Lower leg skin (tissue), 4 donors: Measurements from ENCODE around the gene SLC35G6. TPM values are rescaled to one million over a fixed set of nuclear protein-coding genes. Genes with fewer than 3 reads are reported as not detected.

Experiments
- DNase-seq, 2 donors: peaks; one replicate each; pipeline ENCODE4 v3.0.0-alpha.2; 2019; ENCODE audit warnings: low spot score in 2 of 2
- H3K4me3 ChIP-seq: fragments of 200-600 bp; sonication (generic); 2 replicates; pipeline ENCODE4 v1.5.1; 2017; ENCODE audit warnings: mild to moderate bottlenecking, low read depth; ENCODE audit not compliant: poor library complexity, severe bottlenecking
- CTCF ChIP-seq, 3 donors: fragments of 450-650 bp; IDR thresholded peaks; one replicate each; pipeline ENCODE4 v1.5.1; 2016; ENCODE audit warnings: antibody characterized with exemption in 3 of 3, mild to moderate bottlenecking in 3 of 3, moderate library complexity in 2 of 3
- POLR2A ChIP-seq, 2 donors: fragments of 450-650 bp; IDR thresholded peaks; one replicate each; pipeline ENCODE4 v1.6.1; 2016 to 2017; ENCODE audit warnings: antibody characterized with exemption in 2 of 2, mild to moderate bottlenecking in 1 of 2, moderate library complexity in 1 of 2
- WGBS, 2 donors: methylation state at CpG; one replicate each; pipeline ENCODE4 v1.1.5; 2018; 5-methylcytosine and 5-hydroxymethylcytosine counted together
- intact Hi-C: fragments of 100-400 bp; cut with DNase I; formaldehyde crosslinking; loops from one replicate; pipeline ENCODE4 v1.15.0; 2023; ENCODE audit warnings: low total_unique reads
- total RNA-seq, 4 donors: library from RNA; depleted of rRNA; stranded (reverse); fragments of >200 nt; gene quantifications; one replicate each; pipeline ENCODE4 v1.1.0, GENCODE V29; 2016

SLC35G6 gene
- total RNA-seq, 4 donors from 2014 or later = not detected

- no peak for DNase-seq
- intact Hi-C loops = no loop called here
- WGBS, 2 donors = 82 to 91% methylated on average over 9 of the region's 9 CpGs
- H3K4me3 ChIP-seq = no peak overlapping the region
- TF ChIP-seq POLR2A (IDR thresholded peaks at IDR 0.05) (no peak), CTCF (IDR thresholded peaks at IDR 0.05) (no peak)
Measured at GRCh38 chr17:7508846-7509245, 27.6 kb downstream of the SLC35G6 start.

GRCh38 chr17:7509937-7510336 lies 28.7 kb downstream of the SLC35G6 start:
- TF ChIP-seq CTCF (IDR thresholded peaks at IDR 0.05) (no peak), POLR2A (IDR thresholded peaks at IDR 0.05) (no peak)
- 76 to 78% methylated on average over 5 of the region's 5 CpGs for WGBS, 2 donors
- intact Hi-C loops = no loop called here
- no peak overlapping the region for H3K4me3 ChIP-seq
- DNase-seq = no peak

GRCh38 chr17:7511108-7511507 lies 29.9 kb downstream of the SLC35G6 start:
- TF ChIP-seq CTCF (IDR thresholded peaks at IDR 0.05) = no peak
- TF ChIP-seq POLR2A (IDR thresholded peaks at IDR 0.05) = no peak
- intact Hi-C loops = no loop called here
- no peak for DNase-seq
- H3K4me3 ChIP-seq = no peak overlapping the region
- WGBS, 2 donors = 80% methylated on average over 10 of the region's 10 CpGs

- no peak for TF ChIP-seq POLR2A (IDR thresholded peaks at IDR 0.05)
- no peak for TF ChIP-seq CTCF (IDR thresholded peaks at IDR 0.05)
- no peak overlapping the region for H3K4me3 ChIP-seq
- DNase-seq = no peak
- intact Hi-C loops = no loop called here
- WGBS, 2 donors = 87 to 92% methylated on average over 13 to 15 of the region's 15 CpGs
Measured at GRCh38 chr17:7512105-7512504, 30.9 kb downstream of the SLC35G6 start.

- TF ChIP-seq CTCF (IDR thresholded peaks at IDR 0.05) (no peak), POLR2A (IDR thresholded peaks at IDR 0.05) (no peak)
- no peak for DNase-seq
- H3K4me3 ChIP-seq = no peak overlapping the region
- intact Hi-C loops = no loop called here
- WGBS, 2 donors = 88 to 90% methylated on average over 20 of the region's 20 CpGs
Measured at GRCh38 chr17:7512824-7513540, 31.7 kb downstream of the SLC35G6 start.
